Ovary (tissue), 9 donors: ENCODE measurements around the gene FKBP1B. TPM values are rescaled to one million over a fixed set of nuclear protein-coding genes. Genes with fewer than 3 reads are reported as not detected.

ENCODE experiments used
- DNase-seq, 5 donors: peaks; one replicate each; pipeline ENCODE4 v3.0.0-alpha.2; 2019 to 2020
- H3K27ac ChIP-seq, 2 donors: fragments of 200-600 bp; one replicate each; pipeline versions ENCODE4 v1.5.1 to v1.8.0; 2019 to 2022
- H3K27me3 ChIP-seq: fragments of 200-600 bp; one replicate; pipeline ENCODE4 v1.8.0; 2022
- H3K36me3 ChIP-seq: fragments of 200-600 bp; sonication (generic); one replicate; pipeline ENCODE4 v1.5.1; 2019
- H3K4me1 ChIP-seq: one replicate; pipeline ENCODE4 v1.8.1; 2013; ENCODE audit warnings: mild to moderate bottlenecking, moderate library complexity; ENCODE audit not compliant: insufficient read depth
- H3K4me3 ChIP-seq: fragments of 200-600 bp; sonication (generic); one replicate; pipeline ENCODE4 v1.5.1; 2017
- H3K9me3 ChIP-seq, 2 donors: fragments of 200-600 bp in 1 of 2; sonication (generic) in 1 of 2; one replicate each; pipeline versions ENCODE4 v1.5.1 to v1.8.1; 2013 to 2019; ENCODE audit warnings: mild to moderate bottlenecking in 1 of 2, moderate library complexity in 1 of 2
- CTCF ChIP-seq, 3 donors: fragments of 450-650 bp in 2 of 3; fragments of 200-600 bp in 1 of 3; IDR thresholded peaks; one replicate each; pipeline versions ENCODE4 v1.5.1 to v1.8.0; 2016 to 2022; ENCODE audit warnings: antibody characterized with exemption in 3 of 3, mild to moderate bottlenecking in 1 of 3
- EP300 ChIP-seq: sonication (generic); formaldehyde crosslinking; IDR thresholded peaks from one replicate; pipeline ENCODE4 v1.6.1; 2017; ENCODE audit warnings: antibody characterized with exemption
- POLR2A ChIP-seq: fragments of 450-650 bp; IDR thresholded peaks from one replicate; pipeline ENCODE4 v1.6.1; 2017; ENCODE audit warnings: antibody characterized with exemption, mild to moderate bottlenecking, moderate library complexity
- WGBS, 3 donors: extraction: QIAGEN DNeasy Blood & Tissue Kit in 1 of 3; methylation state at CpG; one replicate each; pipeline versions ENCODE4 v1.1.5 to v1.1.7; 2013 to 2017; 5-methylcytosine and 5-hydroxymethylcytosine counted together
- intact Hi-C, 4 donors: fragments of 100-400 bp; cut with DNase I; formaldehyde crosslinking; loops; one replicate each; pipeline versions ENCODE4 v1.11.0 to v1.15.1; 2022 to 2023
- polyA plus RNA-seq, 2 donors: library from polyadenylated mRNA; stranded (reverse); fragments of 200-250 nt in 1 of 2; fragments of 350-450 nt in 1 of 2; fragmentation: Illumina TruSeq in 1 of 2; extraction: RNeasy Lipid Tissue Mini Kit (QIAGEN cat#74804) in 1 of 2; gene quantifications; one replicate each; pipeline ENCODE4 v1.2.3, GENCODE V29; 2013 to 2014
- total RNA-seq, 7 donors: library from RNA; depleted of rRNA in 2 of 7; stranded (reverse); fragments of >200 nt in 2 of 7; fragmentation: NEBNext Ultra II Directional in 3 of 7; extraction: Animal tissue kit (Norgen Biotek cat#: 25700) in 3 of 7; gene quantifications; one replicate each; pipeline versions ENCODE4 v1.1.0 to v1.2.4, GENCODE V29; 2016 to 2023
- donor health status: DM: no; HTN: no; CAD: no; lungs with moderate emphysema.
- donor health status: DM: no; HTN: no; CAD: no.
- donor health status: Bipolar disorder and iron deficiency.
- donor health status: DM: yes; HTN: yes; CAD: no.
- donor health status: DM: no; HTN: no; CAD: no.
- donor health status: DM: yes; HTN: yes; CAD: no.

The FKBP1B gene
- total and polyA plus RNA-seq, 9 donors: 3.9 to 11.0 (median 5.7) TPM

DNA sequence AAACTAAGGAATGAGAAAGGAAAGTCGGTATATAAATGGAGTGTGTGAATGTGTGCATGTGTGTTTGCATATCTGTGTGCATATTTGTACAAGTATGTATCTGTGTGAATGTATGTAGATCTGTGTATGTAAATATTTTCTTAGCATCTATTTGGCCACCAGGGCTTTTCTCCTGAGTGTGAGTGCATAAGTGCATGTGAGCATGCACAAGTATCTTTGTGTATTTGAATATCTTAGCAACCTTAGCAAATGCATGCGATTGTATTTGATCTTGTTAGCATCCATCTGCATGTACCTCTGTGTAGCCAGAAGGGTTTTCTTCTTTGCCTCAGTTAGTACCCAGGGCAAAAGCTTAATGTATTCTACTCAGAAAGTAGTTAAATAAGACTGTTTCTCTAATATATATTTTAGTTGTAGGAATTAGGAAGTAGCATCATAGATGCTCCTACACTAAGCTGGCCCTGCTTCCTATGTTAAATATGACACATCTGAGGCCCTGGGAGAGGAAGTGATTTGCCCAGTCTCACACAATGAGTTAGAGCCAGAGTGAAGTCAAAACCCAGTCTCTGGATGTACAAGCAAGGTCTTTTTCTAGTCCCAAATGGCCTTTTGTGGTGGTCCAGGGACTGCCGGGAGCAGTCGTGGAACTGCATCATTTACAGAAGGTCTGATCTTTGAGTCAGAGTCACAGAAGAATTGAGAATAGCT, 9.2 kb downstream of the FKBP1B start:
- H3K4me1 ChIP-seq: no peaks in the 10 kb centered on the region
- H3K27me3 ChIP-seq: no peaks in the 10 kb centered on the region
- no peak for DNase-seq
- no peak for TF ChIP-seq CTCF (IDR thresholded peaks at IDR 0.05)
- no peak for TF ChIP-seq EP300
- TF ChIP-seq POLR2A: no peak
- intact Hi-C loops: no loop called here
- no peaks in the 10 kb centered on the region for H3K36me3 ChIP-seq
- no peak overlapping the region for H3K27ac ChIP-seq
- no peaks in the 10 kb centered on the region for H3K9me3 ChIP-seq
- H3K4me3 ChIP-seq: no peak overlapping the region
- 85 to 91% (median 88%) methylated on average over 4 of the region's 4 CpGs for WGBS, 3 donors

DNA sequence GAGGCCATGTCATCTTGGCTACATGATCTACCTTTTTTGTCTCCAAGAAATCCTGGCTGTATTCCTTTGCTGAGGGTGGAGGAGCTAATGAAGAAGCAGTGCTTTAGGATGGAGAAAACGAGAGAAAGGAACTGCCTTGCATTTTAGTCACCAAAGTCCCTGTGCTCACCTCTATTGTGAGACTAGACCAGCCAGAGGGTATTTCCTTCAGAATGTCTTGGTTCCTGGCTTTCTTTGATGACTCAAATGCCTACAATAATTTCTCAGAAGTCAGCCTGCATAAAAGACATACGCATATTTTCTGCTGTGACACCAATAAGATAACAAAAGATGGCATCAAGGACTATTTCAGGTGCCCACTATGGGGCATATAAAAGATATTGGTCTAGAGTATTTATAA, 15.8 kb downstream of the FKBP1B start:
- intact Hi-C loops: loop anchor here in 1 of 4 donors (1.0 kb wide), 1 partner anchor 42 kb away; no protein-coding TSS in a partner anchor
- H3K4me3 ChIP-seq: no peak overlapping the region
- TF ChIP-seq POLR2A: no peak
- TF ChIP-seq CTCF (IDR thresholded peaks at IDR 0.05): no peak
- no peak for TF ChIP-seq EP300
- no peaks in the 10 kb centered on the region for H3K36me3 ChIP-seq
- DNase-seq: no peak
- H3K27ac ChIP-seq: no peak overlapping the region
- H3K4me1 ChIP-seq: no peaks in the 10 kb centered on the region
- H3K9me3 ChIP-seq: no peaks in the 10 kb centered on the region
- no peaks in the 10 kb centered on the region for H3K27me3 ChIP-seq
- WGBS, 3 donors: 80 to 88% (median 81%) methylated on average over 2 of the region's 2 CpGs

GRCh38 chr2:24072259-24072658, 22.7 kb downstream of the FKBP1B start:
- no peak for DNase-seq
- no peaks in the 10 kb centered on the region for H3K9me3 ChIP-seq
- no peak for TF ChIP-seq EP300
- TF ChIP-seq POLR2A: no peak
- no peak for TF ChIP-seq CTCF (IDR thresholded peaks at IDR 0.05)
- peaks cover 2% of the 10 kb centered on the region for H3K4me1 ChIP-seq
- H3K36me3 ChIP-seq: no peaks in the 10 kb centered on the region
- intact Hi-C loops: no loop called here
- 81 to 83% (median 82%) methylated on average over 4 of the region's 4 CpGs for WGBS, 3 donors
- H3K27me3 ChIP-seq: no peaks in the 10 kb centered on the region
- no peak overlapping the region for H3K27ac ChIP-seq
- H3K4me3 ChIP-seq: no peak overlapping the region

DNA sequence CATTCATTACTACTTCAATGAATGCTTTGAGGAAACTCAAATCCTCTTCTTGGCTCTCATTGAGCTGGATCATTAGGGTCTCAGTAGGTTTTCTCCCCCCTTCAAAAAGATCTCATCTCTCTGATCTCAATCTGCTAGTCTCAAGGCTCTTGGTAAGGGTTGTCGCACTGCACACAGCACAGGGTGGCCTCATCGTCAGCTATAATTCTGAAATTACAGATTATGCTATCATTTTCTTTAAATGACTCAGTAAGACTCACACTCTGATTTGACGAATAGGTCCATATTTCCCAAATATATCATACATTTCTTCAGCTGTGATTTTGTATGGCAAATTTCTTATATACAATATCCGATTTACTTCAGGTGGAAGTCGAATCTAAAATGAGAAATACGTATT, 24.3 kb downstream of the FKBP1B start:
- Histone ChIP-seq H3K27ac (no peak overlapping the region), H3K36me3 (no peaks in the 10 kb centered on the region), H3K27me3 (no peaks in the 10 kb centered on the region), H3K9me3 (no peaks in the 10 kb centered on the region), H3K4me1 (peaks cover 2% of the 10 kb centered on the region), H3K4me3 (no peak overlapping the region)
- intact Hi-C loops: no loop called here
- no peak for TF ChIP-seq EP300
- TF ChIP-seq CTCF (IDR thresholded peaks at IDR 0.05): no peak
- TF ChIP-seq POLR2A: no peak
- no peak for DNase-seq
- WGBS, 3 donors: 86 to 90% (median 86%) methylated on average over 6 of the region's 6 CpGs
